Subcutaneous adipose tissue (tissue), 4 donors: ENCODE data around the gene UNC13B. TPM values are rescaled to one million over a fixed set of nuclear protein-coding genes. Genes with fewer than 3 reads are reported as not detected.

ENCODE experiments used
- CTCF ChIP-seq: fragments of 450-650 bp; IDR thresholded peaks from one replicate; pipeline ENCODE4 v1.5.1; 2016; ENCODE audit warnings: low read depth, mild to moderate bottlenecking, control low read depth, antibody characterized with exemption, moderate library complexity
- total RNA-seq, 4 donors: library from RNA; depleted of rRNA; stranded (reverse); fragments of >200 nt; gene quantifications; one replicate each; pipeline ENCODE4 v1.1.0, GENCODE V29; 2016

The UNC13B gene
- total RNA-seq, 4 donors from 2014 or later, result 17.5 to 31.6 (median 28.9) TPM

- TF ChIP-seq CTCF, result no peak
These were observed 196.0 kb downstream of the UNC13B start for GRCh38 chr9:35357826-35358225.

- no peak for TF ChIP-seq CTCF
These were observed 203.2 kb downstream of the UNC13B start for GRCh38 chr9:35364817-35365585.

DNA sequence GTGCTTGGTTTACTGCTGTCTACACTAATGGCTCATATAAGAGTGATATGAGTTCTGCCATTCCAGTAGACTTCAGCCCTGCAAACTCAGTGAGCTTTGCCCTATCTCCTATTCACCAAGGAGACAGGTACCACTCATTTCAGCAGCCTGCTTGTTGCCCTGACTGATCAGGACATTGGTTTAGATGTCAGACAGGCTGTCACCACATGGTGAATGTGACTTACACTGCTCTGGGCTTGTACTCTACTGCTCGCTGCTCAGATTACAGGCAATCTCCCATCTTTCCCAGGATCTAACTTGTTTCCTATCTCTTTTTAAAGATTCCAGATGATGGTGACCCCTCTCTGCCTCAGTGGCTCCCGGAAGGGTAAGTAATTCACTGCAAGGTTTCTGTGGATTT lies 204.8 kb downstream of the UNC13B start:
- TF ChIP-seq CTCF, result no peak

DNA sequence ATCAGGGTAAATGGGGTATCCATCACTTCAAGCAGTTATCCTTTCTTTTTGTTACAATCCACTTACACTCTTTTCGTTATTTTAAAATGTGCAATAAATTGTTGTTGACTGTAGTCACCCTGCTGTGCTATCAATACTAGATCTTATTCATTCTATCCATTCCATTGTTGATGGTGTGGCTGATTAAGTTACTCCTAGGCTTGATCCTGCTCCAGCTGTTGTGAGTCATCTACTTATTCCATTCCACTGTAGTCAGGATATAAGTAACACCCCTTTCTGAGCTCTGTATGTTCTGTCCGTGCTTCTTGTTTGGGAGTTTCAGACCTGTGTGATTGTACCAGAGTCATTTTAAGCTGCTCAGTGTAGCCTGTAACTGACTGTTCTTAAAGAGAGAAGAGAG lies 205.6 kb downstream of the UNC13B start:
- no peak for TF ChIP-seq CTCF

GRCh38 chr9:35370241-35370640 lies 208.4 kb downstream of the UNC13B start:
- no peak for TF ChIP-seq CTCF

- no peak for TF ChIP-seq CTCF
These were observed 212.6 kb downstream of the UNC13B start for GRCh38 chr9:35374436-35374835.

- no peak for TF ChIP-seq CTCF
These were observed 213.1 kb downstream of the UNC13B start for GRCh38 chr9:35374910-35375309.
